Esophagus muscularis mucosa (tissue), 4 donors: ENCODE data around the gene CD109.

Experiments
- CTCF ChIP-seq, 3 experiments: fragments of 200-600 bp in 2 of 3; fragments of 450-650 bp in 1 of 3; sonication (generic) in 2 of 3; IDR thresholded peaks; one replicate each; pipeline ENCODE4 v1.5.1; 2017 to 2019; ENCODE audit warnings: antibody characterized with exemption in 3 of 3, mild to moderate bottlenecking in 2 of 3, moderate library complexity in 1 of 3
- EP300 ChIP-seq: sonication (generic); formaldehyde crosslinking; IDR thresholded peaks from one replicate; pipeline ENCODE4 v1.6.1; 2017; ENCODE audit warnings: antibody characterized with exemption
- POLR2A ChIP-seq: fragments of 450-650 bp; IDR thresholded peaks from one replicate; pipeline ENCODE4 v1.6.1; 2017; ENCODE audit warnings: antibody characterized with exemption, moderate library complexity, mild to moderate bottlenecking, low read depth
- POLR2AphosphoS5 ChIP-seq, 2 donors: sonication (generic); formaldehyde crosslinking; IDR thresholded peaks; one replicate each; pipeline ENCODE4 v1.6.1; 2017; ENCODE audit warnings: antibody characterized with exemption in 2 of 2

DNA sequence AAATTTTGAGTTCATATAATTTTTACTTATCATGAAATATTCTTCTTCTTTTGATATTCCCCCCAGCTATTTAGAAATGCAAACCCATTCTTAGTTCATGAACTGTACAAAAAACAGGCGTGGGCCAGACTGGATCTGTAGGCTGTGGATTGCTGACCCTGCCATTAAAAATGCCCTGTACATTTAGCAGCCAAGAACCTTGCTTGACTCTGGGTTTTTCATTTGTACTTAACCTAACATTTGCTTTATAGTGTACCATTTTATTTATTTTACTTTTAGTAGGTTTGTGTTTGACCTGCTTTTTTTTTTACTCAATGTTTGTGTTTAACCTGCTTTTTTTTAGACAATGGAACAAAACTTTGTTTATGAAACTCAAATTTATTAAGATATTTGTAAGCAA lies 14.9 kb downstream of the CD109 start:
- no peak for TF ChIP-seq CTCF (IDR thresholded peaks at IDR 0.05)
- no peak for TF ChIP-seq POLR2AphosphoS5 (IDR thresholded peaks at IDR 0.05)
- TF ChIP-seq POLR2A, result no peak
- TF ChIP-seq EP300, result no peak
